Loucy (cell line): ENCODE results near the gene AARS2.

Source experiments
- H2AFZ ChIP-seq: fragments of 200-600 bp; sonication (generic); 2 replicates; pipeline ENCODE4 v1.6.0; 2016; ENCODE audit warnings: antibody characterized with exemption, mild to moderate bottlenecking, low read length, moderate library complexity
- H3F3A ChIP-seq: fragments of 200-600 bp; 2 replicates; pipeline ENCODE4 v1.6.0; 2016; ENCODE audit warnings: antibody characterized with exemption, low read depth, mild to moderate bottlenecking
- H3K27me3 ChIP-seq: fragments of 200-600 bp; sonication (generic); 2 replicates; pipeline ENCODE4 v1.6.1; 2014; ENCODE audit warnings: low read length, mild to moderate bottlenecking; ENCODE audit not compliant: insufficient read depth, poor library complexity, severe bottlenecking
- H3K36me3 ChIP-seq: fragments of 200-600 bp; sonication (generic); 2 replicates; pipeline ENCODE4 v1.6.1; 2016; ENCODE audit warnings: low read length; ENCODE audit not compliant: insufficient read depth
- H3K4me1 ChIP-seq: fragments of 200-600 bp; sonication (generic); 2 replicates; pipeline ENCODE4 v1.5.1; 2014; ENCODE audit warnings: low read length, mild to moderate bottlenecking; ENCODE audit not compliant: insufficient read depth, poor library complexity, severe bottlenecking
- H3K4me2 ChIP-seq: fragments of 200-600 bp; sonication (generic); 2 replicates; pipeline ENCODE4 v1.6.0; 2014; ENCODE audit warnings: antibody characterized with exemption, low read length, low read depth, mild to moderate bottlenecking; ENCODE audit not compliant: poor library complexity, severe bottlenecking
- H3K4me3 ChIP-seq: fragments of 200-600 bp; sonication (generic); 2 replicates; pipeline ENCODE4 v1.5.1; 2014; ENCODE audit warnings: low read length, mild to moderate bottlenecking, mixed read lengths; ENCODE audit not compliant: poor library complexity, severe bottlenecking
- H3K79me2 ChIP-seq: fragments of 200-600 bp; sonication (generic); 2 replicates; pipeline ENCODE4 v1.6.1; 2014; ENCODE audit warnings: low read length; ENCODE audit not compliant: insufficient read depth
- H3K9ac ChIP-seq: fragments of 200-600 bp; sonication (generic); 2 replicates; pipeline ENCODE4 v1.6.0; 2014; ENCODE audit warnings: mild to moderate bottlenecking, low read depth, low read length, moderate library complexity; ENCODE audit not compliant: poor library complexity, severe bottlenecking
- H3K9me2 ChIP-seq: fragments of 200-600 bp; sonication (generic); replicated peaks from 2 replicates; pipeline ENCODE4 v1.6.1; 2016; ENCODE audit warnings: low read depth, low read length, mixed read lengths
- H3K9me3 ChIP-seq: fragments of 200-600 bp; sonication (generic); 2 replicates; pipeline ENCODE4 v1.6.1; 2014; ENCODE audit warnings: mild to moderate bottlenecking, antibody characterized with exemption, low read length, low read depth; ENCODE audit not compliant: insufficient read depth
- H4K20me1 ChIP-seq: fragments of 200-600 bp; sonication (generic); 2 replicates; pipeline ENCODE4 v1.6.0; 2014; ENCODE audit warnings: antibody characterized with exemption, low read length, mild to moderate bottlenecking; ENCODE audit not compliant: insufficient read depth, poor library complexity, severe bottlenecking
- EZH2phosphoT487 ChIP-seq: fragments of 200-600 bp; IDR thresholded peaks from 2 replicates; pipeline ENCODE4 v1.6.1; 2018; ENCODE audit warnings: antibody characterized with exemption, mild to moderate bottlenecking, moderate library complexity, borderline replicate concordance
- TF ChIP-seq, protein P1 (sequence below): fragments of 200-600 bp; sonication (generic); conservative IDR thresholded peaks from 2 replicates; pipeline ENCODE4 v1.5.1; 2014; ENCODE audit warnings: mild to moderate bottlenecking, antibody characterized with exemption, low read length

Gene AARS2

DNA sequence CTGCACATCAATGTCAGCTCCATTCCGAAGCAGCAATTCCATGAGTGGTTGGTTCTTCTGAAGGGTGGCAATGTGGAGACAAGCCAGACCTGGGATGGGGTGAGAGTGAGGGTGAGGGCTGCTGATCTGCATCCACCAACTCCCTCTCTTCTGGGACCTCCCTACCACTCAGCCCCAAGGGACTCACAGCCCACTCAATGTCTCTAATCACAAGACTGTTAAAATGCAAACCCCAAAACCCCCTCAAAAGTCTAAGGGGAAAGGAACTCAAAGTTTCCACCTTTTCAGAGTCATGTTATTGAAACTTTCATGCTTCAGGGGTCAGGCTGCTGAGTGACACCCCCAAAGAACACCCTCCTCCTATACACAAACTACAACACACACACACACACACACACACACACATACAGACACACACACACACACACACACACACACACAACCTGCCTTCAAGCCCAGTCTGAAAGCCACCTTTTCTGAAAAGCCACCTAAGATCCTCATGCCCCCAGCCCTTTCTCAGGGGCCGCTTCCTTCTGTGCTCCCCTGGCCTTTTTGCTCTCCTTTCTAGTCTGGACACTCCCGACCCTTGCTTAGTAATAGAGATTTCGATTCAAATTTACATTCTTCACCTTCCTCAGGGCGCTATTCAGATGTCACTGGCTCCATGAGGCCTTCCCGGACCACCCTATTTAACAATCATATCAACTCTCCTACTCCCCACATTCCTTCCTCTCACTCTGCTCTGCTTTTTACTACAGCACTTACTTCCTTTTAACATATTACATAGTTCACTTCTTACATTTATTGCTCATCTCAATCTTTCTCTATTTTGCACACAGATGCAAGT, 52.5 kb downstream of the AARS2 start:
- Histone ChIP-seq H3F3A (peaks cover 5% of the 10 kb centered on the region), H3K9me2 (no peaks in the 10 kb centered on the region), H3K9me3 (no peaks in the 10 kb centered on the region), H4K20me1 (peaks cover 22% of the 10 kb centered on the region), H3K36me3 (peaks cover 5% of the 10 kb centered on the region; the same call in 1 of the 2 replicates), H3K27me3 (no peaks in the 10 kb centered on the region), H3K9ac (peak overlapping the region; percentile 17), H3K4me3 (no peak overlapping the region), H2AFZ (no peak overlapping the region), H3K4me2 (no peak overlapping the region), H3K4me1 (peaks cover 43% of the 10 kb centered on the region), H3K79me2 (peaks cover 51% of the 10 kb centered on the region)
- no peak for TF ChIP-seq EZH2phosphoT487
- TF ChIP-seq, protein P1, sequence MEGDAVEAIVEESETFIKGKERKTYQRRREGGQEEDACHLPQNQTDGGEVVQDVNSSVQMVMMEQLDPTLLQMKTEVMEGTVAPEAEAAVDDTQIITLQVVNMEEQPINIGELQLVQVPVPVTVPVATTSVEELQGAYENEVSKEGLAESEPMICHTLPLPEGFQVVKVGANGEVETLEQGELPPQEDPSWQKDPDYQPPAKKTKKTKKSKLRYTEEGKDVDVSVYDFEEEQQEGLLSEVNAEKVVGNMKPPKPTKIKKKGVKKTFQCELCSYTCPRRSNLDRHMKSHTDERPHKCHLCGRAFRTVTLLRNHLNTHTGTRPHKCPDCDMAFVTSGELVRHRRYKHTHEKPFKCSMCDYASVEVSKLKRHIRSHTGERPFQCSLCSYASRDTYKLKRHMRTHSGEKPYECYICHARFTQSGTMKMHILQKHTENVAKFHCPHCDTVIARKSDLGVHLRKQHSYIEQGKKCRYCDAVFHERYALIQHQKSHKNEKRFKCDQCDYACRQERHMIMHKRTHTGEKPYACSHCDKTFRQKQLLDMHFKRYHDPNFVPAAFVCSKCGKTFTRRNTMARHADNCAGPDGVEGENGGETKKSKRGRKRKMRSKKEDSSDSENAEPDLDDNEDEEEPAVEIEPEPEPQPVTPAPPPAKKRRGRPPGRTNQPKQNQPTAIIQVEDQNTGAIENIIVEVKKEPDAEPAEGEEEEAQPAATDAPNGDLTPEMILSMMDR = no peak

DNA sequence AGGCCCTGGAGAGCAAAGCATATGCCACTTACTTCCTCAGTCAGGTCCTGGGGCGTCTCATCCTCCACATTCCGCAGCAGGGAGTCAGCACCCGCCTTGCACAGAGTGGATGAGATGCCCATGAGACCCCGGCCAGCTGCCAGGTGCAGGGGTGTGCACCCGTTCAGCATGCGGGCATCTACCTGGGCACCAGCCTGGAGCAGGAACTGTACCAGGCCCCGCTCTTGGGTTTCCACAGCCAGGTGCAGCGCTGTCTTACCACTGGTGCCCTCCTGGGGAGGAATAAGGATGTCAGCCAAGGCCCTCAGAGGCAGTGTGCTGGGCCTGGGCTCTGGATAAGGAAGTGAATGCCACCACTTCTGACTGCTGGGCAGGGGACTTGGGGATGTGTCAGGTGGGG, 53.1 kb downstream of the AARS2 start:
- Histone ChIP-seq H3K4me2 (no peak overlapping the region), H3K9ac (no peak overlapping the region), H3K27me3 (no peaks in the 10 kb centered on the region), H3K4me3 (no peak overlapping the region), H4K20me1 (peaks cover 25% of the 10 kb centered on the region), H3K9me3 (no peaks in the 10 kb centered on the region), H2AFZ (no peak overlapping the region), H3F3A (peaks cover 11% of the 10 kb centered on the region), H3K4me1 (peaks cover 49% of the 10 kb centered on the region), H3K9me2 (no peaks in the 10 kb centered on the region), H3K79me2 (peaks cover 51% of the 10 kb centered on the region), H3K36me3 (peaks cover 11% of the 10 kb centered on the region; the same call in 1 of the 2 replicates)
- TF ChIP-seq, protein P1 = no peak
- TF ChIP-seq EZH2phosphoT487 = no peak

DNA sequence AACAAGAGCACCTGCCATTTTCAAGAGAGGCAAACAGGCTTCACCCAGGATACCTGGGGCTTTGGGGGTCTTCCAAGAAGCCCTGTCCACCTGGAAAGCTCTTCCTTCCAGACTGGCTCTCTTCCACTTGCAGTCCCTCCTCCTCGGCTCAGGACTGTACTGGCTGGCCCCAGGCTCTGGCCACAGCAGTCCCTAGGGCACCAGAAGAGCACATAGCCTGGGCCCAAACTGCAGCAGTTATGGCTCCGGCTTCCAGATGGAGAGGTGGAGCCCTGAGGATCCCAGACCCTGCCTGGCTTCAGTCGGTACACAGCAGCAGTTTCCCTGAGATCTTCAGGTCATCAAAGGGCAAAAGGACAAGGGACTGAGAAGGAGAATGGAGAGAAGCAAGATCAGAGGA, 54.2 kb downstream of the AARS2 start:
- no peak overlapping the region for H3K9ac ChIP-seq
- no peak overlapping the region for H3K4me3 ChIP-seq
- H4K20me1 ChIP-seq = peaks cover 36% of the 10 kb centered on the region
- H2AFZ ChIP-seq = no peak overlapping the region
- TF ChIP-seq, protein P1 = no peak
- no peak for TF ChIP-seq EZH2phosphoT487
- H3F3A ChIP-seq = peaks cover 15% of the 10 kb centered on the region
- H3K79me2 ChIP-seq = peaks cover 44% of the 10 kb centered on the region; the same call in 1 of the 2 replicates
- peaks cover 46% of the 10 kb centered on the region for H3K4me1 ChIP-seq
- H3K36me3 ChIP-seq = peaks cover 22% of the 10 kb centered on the region; the same call in 1 of the 2 replicates
- H3K9me2 ChIP-seq = no peaks in the 10 kb centered on the region
- no peaks in the 10 kb centered on the region for H3K27me3 ChIP-seq
- H3K4me2 ChIP-seq = no peak overlapping the region
- H3K9me3 ChIP-seq = no peaks in the 10 kb centered on the region
